NT2/D1 (cell line): ENCODE results near the gene DNAH17.

Experiments used
- DNase-seq: peaks from one replicate; pipeline ENCODE4 v3.0.0-alpha.2; 2011; ENCODE audit warnings: low read depth, low spot score
- H3K27me3 ChIP-seq: 2 replicates; pipeline ENCODE4 v1.6.0; 2011; ENCODE audit warnings: mild to moderate bottlenecking; ENCODE audit not compliant: insufficient read length, insufficient read depth
- H3K36me3 ChIP-seq: 2 replicates; pipeline ENCODE4 v1.6.1; 2011; ENCODE audit warnings: mild to moderate bottlenecking, low read length, mixed read lengths; ENCODE audit not compliant: insufficient read depth, insufficient read length
- H3K4me1 ChIP-seq: 2 replicates; pipeline ENCODE4 v1.5.1; 2011; ENCODE audit not compliant: insufficient read depth, insufficient read length
- H3K4me3 ChIP-seq: 2 replicates; pipeline ENCODE4 v1.5.1; 2011; ENCODE audit warnings: low read depth; ENCODE audit not compliant: insufficient read length
- H3K9ac ChIP-seq: 2 replicates; pipeline ENCODE4 v1.6.0; 2011; ENCODE audit warnings: low read depth; ENCODE audit not compliant: insufficient read length
- H3K9me3 ChIP-seq: 2 replicates; pipeline ENCODE4 v1.5.1; 2011; ENCODE audit warnings: mild to moderate bottlenecking, low read length; ENCODE audit not compliant: insufficient read depth
- SUZ12 ChIP-seq: IDR thresholded peaks from 2 replicates; pipeline ENCODE4 v1.6.1; 2011; ENCODE audit not compliant: insufficient read length, insufficient read depth; ENCODE audit errors: extremely low read depth
- YY1 ChIP-seq: IDR thresholded peaks from 2 replicates; pipeline ENCODE4 v1.6.1; 2011; ENCODE audit not compliant: insufficient read length, insufficient read depth
- ZNF274 ChIP-seq: IDR thresholded peaks from 2 replicates; pipeline ENCODE4 v1.6.1; 2011; ENCODE audit warnings: mild to moderate bottlenecking, low read depth, low read length

The DNAH17 gene

GRCh38 chr17:78422872-78423588 is 154.2 kb downstream of the DNAH17 start:
- Histone ChIP-seq H3K27me3 (no peaks in the 10 kb centered on the region), H3K4me3 (no peak overlapping the region), H3K9me3 (no peaks in the 10 kb centered on the region), H3K9ac (no peak overlapping the region), H3K4me1 (peaks cover 11% of the 10 kb centered on the region), H3K36me3 (peaks cover 91% of the 10 kb centered on the region)
- no peak for DNase-seq
- TF ChIP-seq ZNF274 (no peak), SUZ12 (no peak), YY1 (no peak)

- Histone ChIP-seq H3K9ac (no peak overlapping the region), H3K4me1 (peaks cover 8% of the 10 kb centered on the region), H3K9me3 (no peaks in the 10 kb centered on the region), H3K4me3 (no peak overlapping the region), H3K36me3 (peaks cover 93% of the 10 kb centered on the region), H3K27me3 (no peaks in the 10 kb centered on the region)
- TF ChIP-seq YY1, result no peak
- no peak for TF ChIP-seq SUZ12
- TF ChIP-seq ZNF274, result no peak
- DNase-seq, result no peak
Measured at GRCh38 chr17:78422267-78422605, 155.0 kb downstream of the DNAH17 start.

GRCh38 chr17:78421534-78422266 is 155.5 kb downstream of the DNAH17 start:
- no peaks in the 10 kb centered on the region for H3K27me3 ChIP-seq
- H3K9me3 ChIP-seq, result no peaks in the 10 kb centered on the region
- DNase-seq, result peak; percentile 56
- H3K9ac ChIP-seq, result no peak overlapping the region
- no peak overlapping the region for H3K4me3 ChIP-seq
- TF ChIP-seq ZNF274 (no peak), YY1 (no peak), SUZ12 (no peak)
- H3K36me3 ChIP-seq, result peaks cover 92% of the 10 kb centered on the region
- H3K4me1 ChIP-seq, result peaks cover 8% of the 10 kb centered on the region

- peaks cover 92% of the 10 kb centered on the region for H3K36me3 ChIP-seq
- TF ChIP-seq SUZ12 (no peak), ZNF274 (no peak), YY1 (no peak)
- no peak overlapping the region for H3K9ac ChIP-seq
- no peaks in the 10 kb centered on the region for H3K27me3 ChIP-seq
- H3K9me3 ChIP-seq, result no peaks in the 10 kb centered on the region
- H3K4me1 ChIP-seq, result peaks cover 8% of the 10 kb centered on the region
- no peak for DNase-seq
- no peak overlapping the region for H3K4me3 ChIP-seq
Measured at GRCh38 chr17:78421084-78421533, 156.1 kb downstream of the DNAH17 start.

GRCh38 chr17:78419970-78420815 is 157.0 kb downstream of the DNAH17 start:
- Histone ChIP-seq H3K4me3 (no peak overlapping the region), H3K9ac (no peak overlapping the region), H3K27me3 (no peaks in the 10 kb centered on the region), H3K4me1 (peaks cover 8% of the 10 kb centered on the region), H3K9me3 (no peaks in the 10 kb centered on the region), H3K36me3 (peaks cover 93% of the 10 kb centered on the region)
- no peak for TF ChIP-seq YY1
- no peak for TF ChIP-seq ZNF274
- no peak for TF ChIP-seq SUZ12
- DNase-seq, result no peak

- Histone ChIP-seq H3K4me3 (no peak overlapping the region), H3K36me3 (peaks cover 93% of the 10 kb centered on the region), H3K27me3 (no peaks in the 10 kb centered on the region), H3K9ac (no peak overlapping the region), H3K9me3 (no peaks in the 10 kb centered on the region), H3K4me1 (peaks cover 14% of the 10 kb centered on the region)
- no peak for DNase-seq
- no peak for TF ChIP-seq SUZ12
- TF ChIP-seq YY1, result no peak
- TF ChIP-seq ZNF274, result no peak
Measured at GRCh38 chr17:78418326-78419026, 158.7 kb downstream of the DNAH17 start.
